HG03135 (cell line): ENCODE results near the gene NAALADL1.

Experiments
- ATAC-seq: cut with Tn5 transposase; IDR thresholded peaks from one replicate; pipeline ENCODE4 v1.9.1; 2021; ENCODE audit warnings: mild to moderate bottlenecking, moderate library complexity; ENCODE audit not compliant: unreplicated experiment

NAALADL1 gene, protein sequence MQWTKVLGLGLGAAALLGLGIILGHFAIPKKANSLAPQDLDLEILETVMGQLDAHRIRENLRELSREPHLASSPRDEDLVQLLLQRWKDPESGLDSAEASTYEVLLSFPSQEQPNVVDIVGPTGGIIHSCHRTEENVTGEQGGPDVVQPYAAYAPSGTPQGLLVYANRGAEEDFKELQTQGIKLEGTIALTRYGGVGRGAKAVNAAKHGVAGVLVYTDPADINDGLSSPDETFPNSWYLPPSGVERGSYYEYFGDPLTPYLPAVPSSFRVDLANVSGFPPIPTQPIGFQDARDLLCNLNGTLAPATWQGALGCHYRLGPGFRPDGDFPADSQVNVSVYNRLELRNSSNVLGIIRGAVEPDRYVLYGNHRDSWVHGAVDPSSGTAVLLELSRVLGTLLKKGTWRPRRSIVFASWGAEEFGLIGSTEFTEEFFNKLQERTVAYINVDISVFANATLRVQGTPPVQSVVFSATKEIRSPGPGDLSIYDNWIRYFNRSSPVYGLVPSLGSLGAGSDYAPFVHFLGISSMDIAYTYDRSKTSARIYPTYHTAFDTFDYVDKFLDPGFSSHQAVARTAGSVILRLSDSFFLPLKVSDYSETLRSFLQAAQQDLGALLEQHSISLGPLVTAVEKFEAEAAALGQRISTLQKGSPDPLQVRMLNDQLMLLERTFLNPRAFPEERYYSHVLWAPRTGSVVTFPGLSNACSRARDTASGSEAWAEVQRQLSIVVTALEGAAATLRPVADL

GRCh38 chr11:65058419-65059054 is at the start of gene NAALADL1:
NAALADL1 (minus strand) TSS chr11:65058553; CDS start chr11:65058521, 32 bp downstream.
- no peak for ATAC-seq

DNA sequence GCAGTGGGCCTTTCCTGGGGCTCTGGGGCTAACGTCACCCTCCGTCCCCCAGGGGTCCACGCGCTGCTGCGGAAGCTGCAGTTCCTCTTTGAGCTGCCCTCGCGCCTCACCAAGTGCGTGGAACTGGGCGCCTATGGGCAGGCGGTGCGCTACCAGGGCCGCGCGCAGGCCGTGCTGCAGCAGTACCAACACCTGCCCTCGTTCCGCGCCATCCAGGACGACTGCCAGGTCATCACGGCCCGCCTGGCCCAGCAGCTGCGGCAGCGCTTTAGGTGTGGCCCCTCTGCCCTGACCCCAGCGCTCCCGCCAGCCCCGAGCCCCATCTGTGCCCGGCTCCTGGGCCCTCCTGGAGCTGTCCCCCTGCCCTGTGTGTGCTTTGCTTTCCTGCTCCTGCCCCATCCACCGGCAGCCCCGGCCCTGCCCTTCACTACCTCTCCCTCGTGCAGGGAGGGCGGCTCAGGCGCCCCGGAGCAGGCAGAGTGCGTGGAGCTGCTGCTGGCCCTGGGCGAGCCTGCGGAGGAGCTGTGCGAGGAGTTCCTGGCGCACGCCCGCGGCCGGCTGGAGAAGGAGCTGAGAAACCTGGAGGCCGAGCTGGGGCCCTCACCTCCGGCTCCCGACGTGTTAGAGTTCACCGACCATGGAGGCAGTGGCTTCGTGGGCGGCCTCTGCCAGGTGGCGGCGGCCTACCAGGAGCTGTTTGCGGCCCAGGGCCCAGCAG is 49.6 kb upstream of the NAALADL1 start:
- ATAC-seq: no peak

DNA sequence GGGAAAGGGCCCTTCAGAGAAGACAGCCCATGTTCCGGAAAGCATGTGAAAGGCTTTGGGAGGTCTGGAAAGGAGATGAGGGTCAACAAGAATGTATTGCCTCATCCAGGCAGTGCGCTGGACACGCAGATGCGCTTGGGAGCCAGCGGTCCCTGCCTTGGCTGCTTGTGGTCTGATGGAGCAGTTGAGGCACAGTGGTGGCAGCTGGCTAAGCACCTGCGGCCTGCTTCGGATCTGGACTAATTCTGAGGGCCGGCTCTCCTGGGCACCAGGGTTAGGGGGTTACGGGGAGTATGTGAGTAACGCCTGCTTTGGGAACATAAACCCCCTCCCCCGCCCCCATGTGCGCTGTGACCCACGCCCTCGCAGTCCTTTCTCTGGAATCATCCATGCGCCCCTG is 48.7 kb upstream of the NAALADL1 start:
- no peak for ATAC-seq

GRCh38 chr11:65104628-65105027 is 46.3 kb upstream of the NAALADL1 start:
- ATAC-seq: no peak

DNA sequence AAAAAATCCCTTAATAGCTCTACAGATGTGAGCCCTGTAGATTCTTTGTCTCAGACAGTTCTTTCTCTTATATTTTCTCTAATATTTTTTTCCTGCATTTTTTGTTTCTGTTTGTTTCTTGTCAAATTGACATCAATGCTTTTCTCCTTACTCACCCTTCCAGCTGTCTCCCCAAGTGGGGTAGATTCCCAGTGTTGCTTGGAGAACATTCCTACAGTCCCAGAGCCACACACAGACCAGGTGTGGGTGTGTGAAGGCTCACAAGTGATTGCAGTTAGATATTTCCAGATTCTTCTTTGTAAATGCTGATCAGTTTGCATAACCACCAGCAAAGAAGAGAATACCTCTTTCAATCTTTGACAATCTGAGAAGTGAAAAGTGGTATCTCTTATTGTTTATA is 45.1 kb upstream of the NAALADL1 start:
- ATAC-seq: no peak

DNA sequence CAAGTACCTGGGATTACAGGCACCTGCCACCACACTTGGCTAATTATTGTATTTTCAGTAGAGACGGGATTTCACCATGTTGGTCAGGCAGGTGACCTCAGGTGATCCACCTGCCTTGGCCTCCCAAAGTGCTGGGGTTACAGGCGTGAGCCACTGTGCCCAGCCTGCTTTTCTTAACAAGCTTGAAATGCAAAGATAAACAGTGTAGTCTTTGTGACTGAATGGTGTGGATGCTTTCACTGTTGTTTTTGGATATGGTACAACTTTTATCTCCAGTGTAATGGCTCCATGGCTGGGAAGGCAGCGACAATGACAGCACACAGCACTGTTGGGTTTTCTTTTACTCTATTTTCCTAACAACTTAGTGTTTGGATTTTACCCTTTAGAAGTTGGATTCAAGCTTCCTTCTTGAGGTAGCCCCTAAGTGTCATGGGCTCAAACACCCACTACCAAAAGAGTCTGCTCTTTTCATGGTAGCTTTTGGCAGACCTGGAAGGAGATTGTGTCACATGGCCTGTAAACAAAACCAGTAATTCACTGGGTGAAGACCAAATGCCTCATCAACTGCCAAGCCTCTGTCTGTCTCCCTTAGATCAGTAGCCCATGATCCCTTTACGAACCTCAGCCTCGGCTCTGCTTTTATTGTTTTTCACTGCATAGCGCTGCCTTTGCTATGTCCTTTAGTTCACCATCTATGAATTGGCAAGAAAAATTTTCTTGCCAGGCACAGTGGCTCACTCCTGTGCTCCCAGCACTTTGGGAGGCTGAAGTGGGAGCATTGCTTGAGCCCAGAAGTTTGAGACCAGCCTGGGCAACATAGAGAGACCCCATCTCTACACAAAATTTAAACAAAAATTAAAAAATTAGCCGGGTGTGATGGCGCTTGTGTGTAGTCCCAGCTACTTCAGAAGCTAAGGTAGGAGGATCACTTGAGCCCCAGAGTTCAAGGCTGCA is 44.1 kb upstream of the NAALADL1 start:
- ATAC-seq: no peak

GRCh38 chr11:65100674-65101350 is 42.5 kb upstream of the NAALADL1 start:
- no peak for ATAC-seq

- no peak for ATAC-seq
Observed at GRCh38 chr11:65096926-65097325, 38.6 kb upstream of the NAALADL1 start.

DNA sequence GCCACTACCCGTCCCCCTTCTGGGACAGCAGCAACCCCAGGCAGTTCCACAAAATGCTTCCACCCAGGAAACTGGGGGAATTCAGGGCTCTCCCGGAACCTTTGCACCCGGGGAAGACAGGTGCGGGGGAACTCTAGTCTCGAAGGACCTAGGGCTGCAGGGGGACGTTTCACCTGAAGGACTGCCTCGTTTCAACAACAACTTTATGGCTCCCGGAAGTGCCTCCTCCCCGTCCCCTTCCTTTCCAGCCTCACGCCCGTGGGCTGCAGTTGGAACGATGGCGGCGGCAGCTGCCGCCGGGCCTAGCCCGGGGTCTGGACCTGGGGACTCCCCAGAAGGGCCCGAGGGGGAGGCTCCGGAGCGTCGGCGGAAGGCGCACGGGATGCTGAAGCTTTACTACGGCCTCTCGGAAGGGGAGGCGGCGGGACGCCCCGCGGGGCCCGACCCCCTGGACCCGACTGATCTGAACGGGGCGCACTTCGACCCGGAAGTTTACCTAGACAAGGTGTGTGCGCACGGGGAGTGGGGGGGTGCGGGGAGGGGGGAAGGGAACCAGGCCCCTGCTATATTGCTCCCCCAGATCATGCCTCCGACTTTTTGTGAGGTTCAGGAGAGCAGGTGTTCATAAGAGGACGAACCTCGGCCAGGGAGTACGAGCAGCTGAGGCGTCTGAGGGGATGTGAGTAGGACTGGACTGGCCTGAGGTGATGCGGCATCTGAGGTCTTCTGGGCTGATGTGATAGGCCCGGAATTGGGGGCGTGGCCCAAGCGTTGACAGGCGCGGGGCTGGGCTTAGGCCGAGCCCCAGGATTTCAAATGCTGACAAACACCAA is 37.8 kb upstream of the NAALADL1 start, which contains the start of gene VPS51:
Gene VPS51 (plus strand): TSS at position 241 of the 833 bp plus-strand sequence. CDS start 37 bp downstream, at position 278.
- peak; percentile 89 for ATAC-seq

- no peak for ATAC-seq
Observed at GRCh38 chr11:65095427-65095826, 37.1 kb upstream of the NAALADL1 start.

- no peak for ATAC-seq
Observed at GRCh38 chr11:65090628-65091027, 32.3 kb upstream of the NAALADL1 start.

DNA sequence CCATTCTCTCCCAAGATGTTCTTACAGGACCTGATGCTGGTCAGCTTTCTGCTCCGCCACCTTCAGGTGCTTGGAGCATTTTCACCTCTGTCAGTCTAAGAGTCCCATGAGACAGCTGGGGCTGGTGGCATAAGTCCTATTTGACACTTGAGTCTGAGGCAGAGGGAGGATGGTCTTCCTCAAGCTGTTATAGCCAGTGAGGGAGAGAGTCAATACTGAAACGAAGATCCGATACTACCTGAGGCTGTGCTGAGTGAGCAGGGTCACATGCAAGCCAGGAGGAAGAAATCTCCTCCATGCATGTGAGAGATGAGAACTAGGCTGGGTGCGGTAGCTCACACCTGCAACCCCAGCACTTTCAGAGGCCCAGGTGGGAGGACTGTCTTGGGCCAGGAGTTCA is 31.3 kb upstream of the NAALADL1 start:
- ATAC-seq: no peak

DNA sequence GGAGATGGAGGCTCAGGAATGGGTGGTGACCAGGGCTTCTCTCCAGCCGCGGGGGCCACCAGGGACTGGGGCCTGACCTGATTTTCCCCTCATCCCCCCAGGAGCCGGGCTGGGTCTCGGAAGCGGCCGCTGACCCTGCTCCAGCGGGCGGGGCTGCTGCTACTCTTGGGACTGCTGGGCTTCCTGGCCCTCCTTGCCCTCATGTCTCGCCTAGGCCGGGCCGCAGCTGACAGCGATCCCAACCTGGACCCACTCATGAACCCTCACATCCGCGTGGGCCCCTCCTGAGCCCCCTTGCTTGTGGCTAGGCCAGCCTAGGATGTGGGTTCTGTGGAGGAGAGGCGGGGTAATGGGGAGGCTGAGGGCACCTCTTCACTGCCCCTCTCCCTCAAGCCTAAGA is 29.5 kb upstream of the NAALADL1 start:
- no peak for ATAC-seq

- no peak for ATAC-seq
Observed at GRCh38 chr11:65087216-65087615, 28.9 kb upstream of the NAALADL1 start.

- no peak for ATAC-seq
Observed at GRCh38 chr11:65086809-65087208, 28.5 kb upstream of the NAALADL1 start.

DNA sequence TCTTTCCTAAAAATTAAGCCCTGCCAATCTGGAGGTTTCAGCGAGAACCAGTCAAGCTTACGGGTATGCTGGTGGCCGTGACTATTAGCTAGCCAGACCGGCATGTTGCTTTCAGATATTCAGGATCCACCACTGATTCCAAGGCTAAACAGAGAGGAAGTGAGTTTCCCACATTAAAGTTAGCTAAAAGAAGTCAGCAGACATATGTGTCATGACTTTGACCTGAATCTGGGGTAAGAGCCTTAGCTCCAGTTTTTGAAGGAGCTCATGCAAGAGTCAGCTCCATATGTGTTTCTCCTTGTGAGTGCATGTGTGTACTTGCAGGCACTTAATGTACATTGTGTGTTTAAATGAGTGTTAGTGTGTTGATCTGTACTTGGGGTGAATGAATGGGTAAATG is 27.1 kb upstream of the NAALADL1 start:
- no peak for ATAC-seq

- peak; percentile 3 for ATAC-seq
Observed at GRCh38 chr11:65084598-65085375, 26.4 kb upstream of the NAALADL1 start.
